GM23248 (cell line): ENCODE results near the gene C1orf105.

Experiments
- EZH2 ChIP-seq: fragments of 200-600 bp; sonication (generic); IDR thresholded peaks from 2 replicates; pipeline ENCODE4 v1.6.1; 2018; ENCODE audit warnings: antibody characterized with exemption, mild to moderate bottlenecking; ENCODE audit not compliant: insufficient read depth, poor library complexity, severe bottlenecking
- EZH2phosphoT487 ChIP-seq: fragments of 200-600 bp; sonication (generic); IDR thresholded peaks from 2 replicates; pipeline ENCODE4 v1.6.1; 2018; ENCODE audit warnings: antibody characterized with exemption, moderate library complexity, mild to moderate bottlenecking, low read depth; ENCODE audit not compliant: insufficient read depth

- no peak for TF ChIP-seq EZH2
- no peak for TF ChIP-seq EZH2phosphoT487
These were observed 67.1 kb downstream of the C1orf105 start for GRCh38 chr1:172487550-172487949.
